ENCODE results near the gene DUSP12.

GRCh38 chr1:161719325-161719611 lies 30.3 kb upstream of the DUSP12 start:
- no peak for TF ChIP-seq CTCF (IDR thresholded peaks at IDR 0.05)
- no peak for TF ChIP-seq POLR2AphosphoS5 (IDR thresholded peaks at IDR 0.05; ENCODE audit: insufficient read depth in 1 of 2, low read depth in 1 of 2)
- TF ChIP-seq POLR2A (IDR thresholded peaks at IDR 0.05): no peak

All from vagina (tissue), 2 donors.